Activated CD4-positive, alpha-beta T cell treated with anti-CD3 and anti-CD28 coated beads, Interleukin-2, amount 50 U/mL, for 16 hours (primary cell): Measurements from ENCODE around the gene SLC16A1.
"Not testable (repeated sequence)": the region's sequence is repeated elsewhere in the genome, so short reads cannot be mapped to it uniquely, and the experiment has no call there.

Source experiments
- DNase-seq: peaks from one replicate; pipeline ENCODE4 v3.0.0-alpha.2; 2020

The SLC16A1 gene

GRCh38 chr1:112955773-112956543 is at the start of gene SLC16A1:
Gene SLC16A1 (minus strand): TSS chr1:112956196. CDS start chr1:112929308, 26,888 bp downstream.
- peak; percentile 95 for DNase-seq

GRCh38 chr1:113003751-113004690 is 48.0 kb upstream of the SLC16A1 start:
- DNase-seq, result no peak

GRCh38 chr1:113002297-113002696 is 46.3 kb upstream of the SLC16A1 start:
- DNase-seq, result no peak

GRCh38 chr1:112998592-112999235 is 42.7 kb upstream of the SLC16A1 start:
- DNase-seq, result no peak

GRCh38 chr1:112997781-112998180 is 41.8 kb upstream of the SLC16A1 start:
- no peak for DNase-seq

- no peak for DNase-seq
Observed at GRCh38 chr1:112995890-112996289, 39.9 kb upstream of the SLC16A1 start.

GRCh38 chr1:112995021-112995420 is 39.0 kb upstream of the SLC16A1 start:
- DNase-seq, result not testable (repeated sequence)

GRCh38 chr1:112992780-112993179 is 36.8 kb upstream of the SLC16A1 start:
- no peak for DNase-seq

- no peak for DNase-seq
Observed at GRCh38 chr1:112991402-112992120, 35.6 kb upstream of the SLC16A1 start.

- no peak for DNase-seq
Observed at GRCh38 chr1:112990271-112990670, 34.3 kb upstream of the SLC16A1 start.

GRCh38 chr1:112988367-112988766 is 32.4 kb upstream of the SLC16A1 start:
- no peak for DNase-seq

GRCh38 chr1:112985123-112985522 is 29.1 kb upstream of the SLC16A1 start:
- peak; percentile 39 for DNase-seq

- DNase-seq, result no peak
Observed at GRCh38 chr1:112983537-112984131, 27.6 kb upstream of the SLC16A1 start.

- no peak for DNase-seq
Observed at GRCh38 chr1:112982853-112983536, 27.0 kb upstream of the SLC16A1 start.

GRCh38 chr1:112982328-112982727 is 26.3 kb upstream of the SLC16A1 start:
- DNase-seq, result no peak

- not testable (repeated sequence) for DNase-seq
Observed at GRCh38 chr1:112981834-112982233, 25.8 kb upstream of the SLC16A1 start.

- no peak for DNase-seq
Observed at GRCh38 chr1:112981426-112981825, 25.4 kb upstream of the SLC16A1 start.

GRCh38 chr1:112975336-112975735 is 19.3 kb upstream of the SLC16A1 start:
- no peak for DNase-seq

GRCh38 chr1:112974646-112975045 is 18.6 kb upstream of the SLC16A1 start:
- DNase-seq, result no peak

GRCh38 chr1:112973788-112974187 is 17.8 kb upstream of the SLC16A1 start:
- no peak for DNase-seq

- no peak for DNase-seq
Observed at GRCh38 chr1:112971006-112971405, 15.0 kb upstream of the SLC16A1 start.

GRCh38 chr1:112964347-112964746 is 8.4 kb upstream of the SLC16A1 start:
- DNase-seq, result no peak
